ENCODE measurements around the gene TEKT5. TPM values are rescaled to one million over a fixed set of nuclear protein-coding genes. Genes with fewer than 3 reads are reported as not detected.

The TEKT5 gene
- total and polyA plus RNA-seq, 11 donors = 0.51 to 2.8 TPM; not detected in 9

DNA sequence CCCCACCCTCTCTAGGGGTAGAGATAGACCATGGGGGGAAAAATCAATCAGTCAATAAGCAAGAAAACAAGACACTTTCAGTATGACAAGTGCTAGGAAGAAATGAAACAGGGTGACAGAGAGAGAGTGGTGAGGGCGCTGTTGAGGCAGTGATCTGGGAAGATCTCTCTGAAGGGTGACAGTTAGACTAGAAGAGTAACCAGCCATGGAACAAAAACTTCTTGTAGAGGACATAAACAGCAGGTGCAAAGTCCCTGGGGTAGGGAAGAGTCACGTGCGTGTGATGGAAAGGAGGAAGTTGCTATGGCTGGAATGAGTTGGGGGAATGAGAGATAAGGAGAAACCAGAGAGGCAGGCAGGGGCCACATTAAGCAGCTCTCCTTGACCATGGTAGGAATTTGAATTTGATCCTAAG, 97.5 kb downstream of the TEKT5 start:
- no peaks in the 10 kb centered on the region for H3K9me3 ChIP-seq
- no peaks in the 10 kb centered on the region for H3K27me3 ChIP-seq
- DNase-seq (no peak), ATAC-seq (no peak)
- peaks cover 0 to 39% (median 21%) of the 10 kb centered on the region in 12 donors for H3K4me1 ChIP-seq
- intact Hi-C loops (cut with DNase I) = no loop called here
- no peaks in the 10 kb centered on the region for H3K36me3 ChIP-seq
- H3K4me3 ChIP-seq = no peak overlapping the region
- TF ChIP-seq POLR2A (IDR thresholded peaks at IDR 0.05) = no peak
- TF ChIP-seq, protein P1, sequence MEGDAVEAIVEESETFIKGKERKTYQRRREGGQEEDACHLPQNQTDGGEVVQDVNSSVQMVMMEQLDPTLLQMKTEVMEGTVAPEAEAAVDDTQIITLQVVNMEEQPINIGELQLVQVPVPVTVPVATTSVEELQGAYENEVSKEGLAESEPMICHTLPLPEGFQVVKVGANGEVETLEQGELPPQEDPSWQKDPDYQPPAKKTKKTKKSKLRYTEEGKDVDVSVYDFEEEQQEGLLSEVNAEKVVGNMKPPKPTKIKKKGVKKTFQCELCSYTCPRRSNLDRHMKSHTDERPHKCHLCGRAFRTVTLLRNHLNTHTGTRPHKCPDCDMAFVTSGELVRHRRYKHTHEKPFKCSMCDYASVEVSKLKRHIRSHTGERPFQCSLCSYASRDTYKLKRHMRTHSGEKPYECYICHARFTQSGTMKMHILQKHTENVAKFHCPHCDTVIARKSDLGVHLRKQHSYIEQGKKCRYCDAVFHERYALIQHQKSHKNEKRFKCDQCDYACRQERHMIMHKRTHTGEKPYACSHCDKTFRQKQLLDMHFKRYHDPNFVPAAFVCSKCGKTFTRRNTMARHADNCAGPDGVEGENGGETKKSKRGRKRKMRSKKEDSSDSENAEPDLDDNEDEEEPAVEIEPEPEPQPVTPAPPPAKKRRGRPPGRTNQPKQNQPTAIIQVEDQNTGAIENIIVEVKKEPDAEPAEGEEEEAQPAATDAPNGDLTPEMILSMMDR (IDR thresholded peaks at IDR 0.05) = no peak
- no peak overlapping the region for H3K27ac ChIP-seq
- 63 to 80% (median 76%) methylated on average over 3 of the region's 3 CpGs for WGBS, 4 donors

DNA sequence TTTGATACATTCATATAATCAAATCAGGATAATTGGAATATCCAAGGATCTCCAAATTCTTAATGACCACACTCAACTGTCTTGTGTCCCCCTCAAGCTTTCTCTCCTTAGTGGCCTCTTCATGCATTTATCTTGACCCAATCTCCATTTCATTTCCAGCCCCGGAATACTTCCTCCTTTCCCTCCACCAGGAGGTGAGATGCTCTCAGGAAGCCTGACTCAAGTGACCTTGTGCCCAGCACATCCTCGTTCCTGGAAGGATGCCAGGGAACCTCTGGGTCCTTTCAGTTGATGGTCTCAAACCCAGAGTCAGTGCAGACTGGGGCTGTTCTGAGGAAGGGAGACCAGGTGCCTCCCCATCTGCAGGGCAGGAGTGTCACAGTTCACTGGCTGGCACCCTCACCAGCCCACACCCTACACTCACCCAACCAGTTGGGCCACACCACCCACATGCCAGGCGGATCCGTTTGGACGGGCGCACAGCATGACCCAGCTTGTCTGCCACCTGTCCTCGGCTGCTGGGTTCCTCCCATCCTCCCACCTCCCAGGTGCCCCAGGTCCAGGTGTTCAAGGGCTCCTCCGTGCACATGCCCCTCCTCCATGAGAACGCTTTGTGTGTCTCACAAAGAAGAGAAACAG, 100.3 kb downstream of the TEKT5 start:
- peaks cover 0 to 21% (median 8%) of the 10 kb centered on the region in 12 donors for H3K4me1 ChIP-seq
- no peaks in the 10 kb centered on the region for H3K27me3 ChIP-seq
- H3K9me3 ChIP-seq = no peaks in the 10 kb centered on the region
- intact Hi-C loops (cut with DNase I) = no loop called here
- H3K27ac ChIP-seq = no peak overlapping the region
- TF ChIP-seq POLR2A (IDR thresholded peaks at IDR 0.05) = no peak
- TF ChIP-seq, protein P1 (IDR thresholded peaks at IDR 0.05) = no peak
- DNase-seq (no peak), ATAC-seq (no peak)
- no peak overlapping the region for H3K4me3 ChIP-seq
- WGBS, 4 donors = 67 to 73% (median 69%) methylated on average over 9 of the region's 9 CpGs
- no peaks in the 10 kb centered on the region for H3K36me3 ChIP-seq

- H3K36me3 ChIP-seq = no peaks in the 10 kb centered on the region
- H3K27ac ChIP-seq = no peak overlapping the region
- H3K27me3 ChIP-seq = no peaks in the 10 kb centered on the region
- 70 to 78% (median 76%) methylated on average over 1 of the region's 1 CpG for WGBS, 4 donors
- ATAC-seq = no peak
- no peak overlapping the region for H3K4me3 ChIP-seq
- peaks cover 0 to 3% (median under 1%) of the 10 kb centered on the region in 12 donors for H3K4me1 ChIP-seq
- TF ChIP-seq, protein P1 (IDR thresholded peaks at IDR 0.05) = no peak
- TF ChIP-seq POLR2A (IDR thresholded peaks at IDR 0.05) = no peak
- no peak for DNase-seq
- intact Hi-C loops (cut with DNase I) = no loop called here
- no peaks in the 10 kb centered on the region for H3K9me3 ChIP-seq
Measured at GRCh38 chr16:10592611-10593010, 102.1 kb downstream of the TEKT5 start.

GRCh38 chr16:10590342-10590741, 104.4 kb downstream of the TEKT5 start:
- Histone ChIP-seq H3K9me3 (no peaks in the 10 kb centered on the region), H3K27me3 (no peaks in the 10 kb centered on the region), H3K27ac (no peak overlapping the region), H3K36me3 (no peaks in the 10 kb centered on the region), H3K4me1 (no peaks in the 10 kb centered on the region), H3K4me3 (no peak overlapping the region)
- DNase-seq (no peak), ATAC-seq (no peak)
- 76 to 90% (median 84%) methylated on average over 4 of the region's 4 CpGs for WGBS, 4 donors
- no peak for TF ChIP-seq POLR2A (IDR thresholded peaks at IDR 0.05)
- TF ChIP-seq, protein P1 (IDR thresholded peaks at IDR 0.05) = no peak
- intact Hi-C loops (cut with DNase I) = no loop called here

All from heart left ventricle (tissue), 16 donors.